Fibroblast of skin of right biceps (primary cell): ENCODE results near the gene SCAPER.
A peak's percentile ranks its signal among the peaks of the same experiment; 100 is the strongest.
"Not testable (repeated sequence)": the region's sequence is repeated elsewhere in the genome, so short reads cannot be mapped to it uniquely, and the experiment has no call there.

Source experiments
- DNase-seq: peaks from one replicate; pipeline ENCODE4 v3.0.0-alpha.2; 2013

Gene SCAPER

GRCh38 chr15:76772776-76773175, 132.4 kb downstream of the SCAPER start:
- DNase-seq: no peak

- DNase-seq: no peak
These were observed 141.1 kb downstream of the SCAPER start for GRCh38 chr15:76764004-76764403.

DNA sequence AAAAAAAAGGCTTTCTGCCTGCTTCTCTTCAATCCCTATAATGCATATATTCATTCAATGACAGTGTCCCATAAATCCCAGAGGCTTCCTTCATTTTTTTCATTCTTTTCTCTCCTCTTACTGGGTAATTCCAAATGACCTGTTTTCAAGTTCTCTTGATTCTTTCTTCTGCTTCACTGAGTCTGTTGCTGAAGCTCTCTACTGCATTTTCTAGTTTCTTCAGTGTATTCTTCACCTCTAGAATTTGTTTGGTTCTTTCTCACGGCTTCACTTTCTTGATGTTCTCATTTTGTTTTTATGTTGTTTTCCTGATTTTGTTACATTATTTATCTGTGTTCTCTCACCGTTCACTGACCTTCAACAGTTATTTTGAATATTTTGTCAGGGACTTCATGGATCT, 141.6 kb downstream of the SCAPER start:
- DNase-seq: no peak

GRCh38 chr15:76756381-76756780, 148.8 kb downstream of the SCAPER start:
- DNase-seq: peak; percentile 9

DNA sequence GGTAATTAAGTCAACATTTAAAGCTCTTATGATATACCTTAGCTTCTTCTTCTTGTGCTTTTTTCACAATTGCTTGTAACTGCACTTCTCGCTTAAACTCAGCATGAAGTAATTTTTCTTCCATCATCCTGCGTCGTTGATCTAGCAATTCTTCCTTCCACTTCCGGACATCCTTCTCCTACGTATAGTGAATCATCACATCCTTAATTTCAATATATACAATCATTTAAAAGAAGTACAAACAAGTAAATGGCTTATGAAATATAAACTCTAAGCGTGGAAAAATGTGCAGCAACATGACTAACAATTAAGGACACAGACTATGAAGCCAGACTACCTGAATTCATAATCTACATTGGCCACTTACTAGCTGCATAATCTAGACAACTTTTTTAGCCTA, 151.4 kb downstream of the SCAPER start:
- DNase-seq: no peak

- DNase-seq: no peak
These were observed 152.0 kb downstream of the SCAPER start for GRCh38 chr15:76753131-76753530.

GRCh38 chr15:76752549-76752948, 152.6 kb downstream of the SCAPER start:
- DNase-seq: no peak

GRCh38 chr15:76737573-76737972, 167.6 kb downstream of the SCAPER start:
- no peak for DNase-seq

DNA sequence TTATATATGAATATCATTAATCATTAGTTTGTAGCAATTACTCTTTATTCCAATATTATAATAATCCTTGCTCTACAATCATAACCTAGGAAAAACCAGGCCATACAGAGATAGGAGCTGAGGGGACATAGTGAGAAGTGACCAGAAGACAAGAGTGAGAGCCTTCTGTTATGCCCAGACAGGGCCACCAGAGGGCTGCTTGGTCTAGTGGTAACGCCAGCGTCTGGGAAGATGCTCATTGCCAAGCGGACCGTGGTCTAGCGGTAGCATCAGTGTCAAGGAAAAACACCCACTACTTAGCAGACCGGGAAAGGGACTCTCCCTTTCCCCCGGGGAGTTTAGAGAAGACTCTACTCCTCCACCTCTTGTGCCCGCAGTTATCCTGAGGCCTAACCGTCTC, 172.8 kb downstream of the SCAPER start:
- not testable (repeated sequence) for DNase-seq

DNA sequence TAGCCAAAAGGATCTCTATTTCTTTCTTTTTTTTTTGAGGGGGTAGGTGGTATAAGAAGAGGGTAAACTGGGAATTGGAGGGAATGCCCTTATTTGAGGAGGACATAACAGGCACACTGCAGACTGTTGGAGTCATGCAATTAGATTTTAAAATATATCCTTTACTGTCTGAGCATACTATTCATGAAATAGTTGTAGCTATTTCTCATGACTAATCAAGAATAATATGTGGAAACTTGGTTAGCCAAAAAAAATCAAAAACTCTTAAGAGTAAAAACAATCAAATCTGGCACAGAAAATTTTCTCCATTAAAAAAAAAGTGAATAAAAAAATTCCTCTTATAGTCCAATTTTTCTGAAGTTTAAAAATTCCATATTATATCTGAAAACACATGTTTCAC, 174.9 kb downstream of the SCAPER start:
- DNase-seq: no peak

DNA sequence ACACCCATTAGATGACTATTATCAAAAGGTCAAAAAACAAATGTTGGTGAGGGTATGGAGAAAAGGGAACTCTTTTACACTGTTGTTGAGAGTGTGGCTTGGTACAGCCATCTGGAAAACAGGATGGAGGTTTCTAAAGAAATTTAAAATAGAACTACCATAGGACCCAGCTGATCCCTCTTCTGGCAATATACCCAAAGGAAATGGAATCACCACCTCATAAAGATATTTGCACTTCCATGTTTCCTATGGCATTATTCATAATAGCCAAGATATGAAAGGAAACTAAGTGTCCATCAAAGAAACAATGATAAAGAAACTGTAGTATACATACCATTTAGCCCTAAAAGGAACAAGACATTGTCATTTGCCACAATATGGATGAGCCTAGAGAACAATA, 186.3 kb downstream of the SCAPER start:
- no peak for DNase-seq

DNA sequence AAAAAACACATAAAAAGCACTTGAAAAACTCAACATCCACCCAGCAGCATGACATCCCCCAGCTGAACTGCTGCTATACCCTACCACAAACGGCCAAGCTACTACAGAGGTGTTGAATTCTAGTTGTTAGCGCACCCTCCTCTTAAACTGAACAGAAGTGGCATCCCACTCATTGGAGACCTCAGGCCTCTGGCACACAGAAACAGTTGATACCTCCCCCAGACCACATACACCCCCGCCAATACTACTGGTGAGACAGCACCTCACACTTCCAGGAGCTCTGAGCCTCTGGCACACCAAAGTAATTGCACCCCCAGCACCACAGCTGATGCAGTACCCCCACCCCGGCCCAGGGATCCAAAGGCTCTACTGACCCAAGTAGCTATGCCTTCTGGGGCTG, 190.2 kb downstream of the SCAPER start:
- DNase-seq: no peak

DNA sequence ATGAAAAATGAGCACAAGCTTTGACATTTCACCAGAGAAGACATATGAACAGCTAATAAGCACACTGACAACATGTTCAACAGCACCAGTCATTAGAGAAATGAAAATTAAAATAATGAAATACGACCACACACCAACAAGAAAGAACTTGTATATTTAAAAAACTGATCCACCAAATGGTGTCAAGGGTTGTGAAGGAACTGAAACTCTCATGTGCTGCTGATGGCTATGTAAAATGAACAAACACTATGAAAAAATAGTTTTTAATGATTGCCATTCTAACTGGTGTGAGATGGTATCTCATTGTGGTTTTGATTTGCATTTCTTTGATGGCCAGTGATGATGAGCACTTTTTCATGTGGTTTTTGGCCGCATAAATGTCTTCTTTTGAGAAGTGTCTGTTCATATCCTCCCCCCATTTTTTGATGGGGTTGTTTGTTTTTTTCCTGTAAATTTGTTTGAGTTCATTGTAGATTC, 193.8 kb downstream of the SCAPER start:
- no peak for DNase-seq

DNA sequence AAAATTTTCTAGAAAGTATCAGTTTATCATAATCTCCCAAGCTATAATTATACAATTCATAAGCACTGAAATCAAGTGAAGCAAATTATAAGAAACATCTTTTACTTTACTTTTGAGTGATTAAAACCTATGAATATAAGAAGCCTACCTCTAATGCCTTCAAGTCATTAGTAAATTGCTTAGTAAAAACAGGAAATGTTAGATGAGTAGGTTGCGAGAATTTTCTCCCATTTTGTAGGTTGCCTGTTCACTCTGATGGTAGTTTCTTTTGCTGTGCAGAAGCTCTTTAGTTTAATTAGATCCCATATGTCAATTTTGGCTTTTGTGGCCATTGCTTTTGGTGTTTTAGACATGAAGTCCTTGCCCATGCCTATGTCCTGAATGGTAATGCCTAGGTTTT, 201.1 kb downstream of the SCAPER start:
- DNase-seq: not testable (repeated sequence)

DNA sequence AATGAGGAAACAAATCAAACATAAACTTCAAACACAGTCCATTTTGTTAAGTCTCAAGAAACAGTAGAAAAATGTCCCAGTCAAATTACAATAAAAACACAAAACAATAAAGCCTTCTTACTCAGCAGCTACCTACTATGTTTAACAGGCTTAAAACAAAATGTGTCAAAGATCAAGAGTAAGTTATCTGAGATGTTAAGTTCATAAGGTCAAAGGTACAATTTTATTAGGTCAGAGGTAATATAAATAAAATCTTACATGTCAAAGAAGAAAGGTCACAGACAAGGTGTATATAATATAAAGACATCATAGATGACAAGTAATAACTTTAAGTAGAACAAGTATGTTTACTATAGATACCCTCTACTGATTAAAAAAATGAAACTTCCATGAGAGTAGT, 208.3 kb downstream of the SCAPER start:
- no peak for DNase-seq

DNA sequence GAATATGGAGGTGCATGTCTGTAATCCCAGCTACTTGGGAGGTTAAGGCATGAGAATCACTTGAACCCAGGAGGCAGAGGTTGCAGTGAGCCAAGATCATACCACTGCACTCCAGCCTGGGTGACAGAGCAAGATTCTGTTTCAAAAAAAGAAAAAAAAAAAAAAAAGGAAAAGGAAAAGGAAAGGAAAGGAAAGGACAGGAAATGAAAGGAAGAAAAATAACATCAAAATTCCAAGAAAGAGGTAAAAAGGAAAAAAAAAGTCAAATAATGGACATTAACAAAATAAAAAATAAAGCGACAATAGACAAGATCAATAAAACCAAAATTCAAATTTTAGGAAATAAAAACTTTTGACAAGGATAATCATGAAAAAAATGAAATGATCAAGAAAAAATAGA, 212.6 kb downstream of the SCAPER start:
- DNase-seq: not testable (repeated sequence)

DNA sequence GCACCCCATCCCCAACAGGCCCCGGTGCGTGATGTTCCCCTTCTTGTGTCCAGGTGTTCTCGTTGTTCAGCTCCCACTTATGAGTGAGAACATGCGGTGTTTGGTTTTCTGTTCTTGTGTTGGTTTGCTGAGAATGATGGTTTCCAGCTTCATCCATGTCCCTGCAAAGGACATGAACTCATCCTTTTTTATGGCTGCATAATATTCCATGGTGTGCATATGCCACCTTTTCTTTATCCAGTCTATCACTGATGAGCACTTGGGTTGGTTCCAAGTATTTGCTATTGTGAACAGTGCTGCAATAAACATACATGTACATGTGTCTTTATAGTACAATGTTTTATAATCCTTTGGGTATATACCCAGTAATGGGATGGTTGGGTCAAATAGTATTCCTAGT, 217.5 kb downstream of the SCAPER start:
- DNase-seq: not testable (repeated sequence)

GRCh38 chr15:76684002-76684401, 221.1 kb downstream of the SCAPER start:
- no peak for DNase-seq

GRCh38 chr15:76682833-76683232, 222.3 kb downstream of the SCAPER start:
- DNase-seq: no peak

GRCh38 chr15:76682259-76682658, 222.9 kb downstream of the SCAPER start:
- DNase-seq: no peak

GRCh38 chr15:76678766-76679165, 226.4 kb downstream of the SCAPER start:
- DNase-seq: peak; percentile 53

- DNase-seq: peak; percentile 65
These were observed 230.3 kb downstream of the SCAPER start for GRCh38 chr15:76674883-76675282.

- DNase-seq: no peak
These were observed 235.5 kb downstream of the SCAPER start for GRCh38 chr15:76669521-76670207.

DNA sequence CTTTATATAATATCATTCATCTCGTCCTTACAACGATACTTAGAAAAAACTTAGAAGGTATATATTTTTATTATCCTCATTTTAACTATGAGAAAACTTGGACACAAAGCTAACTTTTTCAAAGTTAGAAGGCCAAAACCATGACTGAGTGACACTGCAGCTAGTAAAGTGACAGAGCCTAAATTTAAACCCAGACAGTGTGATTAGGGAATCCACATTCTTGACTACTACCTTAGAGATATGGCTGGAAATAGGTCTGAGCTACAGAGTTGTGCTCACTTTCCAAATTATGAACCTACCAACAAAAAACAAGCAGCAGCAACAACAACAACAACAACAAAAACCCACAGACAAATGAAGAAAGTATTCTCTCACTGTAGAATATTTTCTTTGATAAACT, 236.2 kb downstream of the SCAPER start:
- DNase-seq: no peak
